ENCODE measurements around the gene SORBS1. TPM values are rescaled to one million over a fixed set of nuclear protein-coding genes. Genes with fewer than 3 reads are reported as not detected.
A peak's percentile ranks its signal among the peaks of the same experiment; 100 is the strongest.

Gene SORBS1
- total and polyA plus RNA-seq, 9 of the 15 experiments (the other 6 are each of a cell fraction or from before 2014, with no cell fraction given) = 2.0 to 13.3 (median 6.5) TPM

DNA sequence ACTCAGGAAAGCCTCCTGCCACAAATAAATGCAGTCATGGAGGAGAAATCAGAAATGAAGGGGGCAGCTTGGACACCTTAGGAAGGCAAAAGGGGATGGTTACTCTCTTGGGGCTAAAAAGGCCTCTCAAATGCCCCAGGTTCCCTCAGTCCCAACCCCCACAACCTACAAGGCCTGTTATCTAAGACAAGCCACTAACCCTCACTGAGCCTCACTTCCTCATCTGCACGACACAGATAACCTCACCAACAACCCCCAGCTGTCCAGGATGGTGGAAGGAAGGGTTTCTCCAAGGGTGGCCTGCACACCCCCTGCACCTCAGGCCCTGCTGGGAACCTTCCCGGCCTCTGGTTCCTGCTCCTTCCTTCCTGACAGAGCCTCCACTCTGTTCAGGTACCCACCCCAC, 29.2 kb downstream of the SORBS1 start (continued):
- TF ChIP-seq ILK (tag; IDR thresholded peaks at IDR 0.05; ENCODE audit: borderline replicate concordance, low read depth) = no peak
- TF ChIP-seq ZNF175 (CRISPR knock-in tag; IDR thresholded peaks at IDR 0.05; ENCODE audit: low read depth) = peak; percentile 85
- TF ChIP-seq NR4A1 (CRISPR knock-in tag; IDR thresholded peaks at IDR 0.05) = no peak
- TF ChIP-seq NR4A1 (tag; IDR thresholded peaks at IDR 0.05) = peak; percentile 36; the same call in 1 of the 2 replicates
- TF ChIP-seq SNIP1 (IDR thresholded peaks at IDR 0.05; ENCODE audit: low read depth) = no peak
- TF ChIP-seq, protein P1, sequence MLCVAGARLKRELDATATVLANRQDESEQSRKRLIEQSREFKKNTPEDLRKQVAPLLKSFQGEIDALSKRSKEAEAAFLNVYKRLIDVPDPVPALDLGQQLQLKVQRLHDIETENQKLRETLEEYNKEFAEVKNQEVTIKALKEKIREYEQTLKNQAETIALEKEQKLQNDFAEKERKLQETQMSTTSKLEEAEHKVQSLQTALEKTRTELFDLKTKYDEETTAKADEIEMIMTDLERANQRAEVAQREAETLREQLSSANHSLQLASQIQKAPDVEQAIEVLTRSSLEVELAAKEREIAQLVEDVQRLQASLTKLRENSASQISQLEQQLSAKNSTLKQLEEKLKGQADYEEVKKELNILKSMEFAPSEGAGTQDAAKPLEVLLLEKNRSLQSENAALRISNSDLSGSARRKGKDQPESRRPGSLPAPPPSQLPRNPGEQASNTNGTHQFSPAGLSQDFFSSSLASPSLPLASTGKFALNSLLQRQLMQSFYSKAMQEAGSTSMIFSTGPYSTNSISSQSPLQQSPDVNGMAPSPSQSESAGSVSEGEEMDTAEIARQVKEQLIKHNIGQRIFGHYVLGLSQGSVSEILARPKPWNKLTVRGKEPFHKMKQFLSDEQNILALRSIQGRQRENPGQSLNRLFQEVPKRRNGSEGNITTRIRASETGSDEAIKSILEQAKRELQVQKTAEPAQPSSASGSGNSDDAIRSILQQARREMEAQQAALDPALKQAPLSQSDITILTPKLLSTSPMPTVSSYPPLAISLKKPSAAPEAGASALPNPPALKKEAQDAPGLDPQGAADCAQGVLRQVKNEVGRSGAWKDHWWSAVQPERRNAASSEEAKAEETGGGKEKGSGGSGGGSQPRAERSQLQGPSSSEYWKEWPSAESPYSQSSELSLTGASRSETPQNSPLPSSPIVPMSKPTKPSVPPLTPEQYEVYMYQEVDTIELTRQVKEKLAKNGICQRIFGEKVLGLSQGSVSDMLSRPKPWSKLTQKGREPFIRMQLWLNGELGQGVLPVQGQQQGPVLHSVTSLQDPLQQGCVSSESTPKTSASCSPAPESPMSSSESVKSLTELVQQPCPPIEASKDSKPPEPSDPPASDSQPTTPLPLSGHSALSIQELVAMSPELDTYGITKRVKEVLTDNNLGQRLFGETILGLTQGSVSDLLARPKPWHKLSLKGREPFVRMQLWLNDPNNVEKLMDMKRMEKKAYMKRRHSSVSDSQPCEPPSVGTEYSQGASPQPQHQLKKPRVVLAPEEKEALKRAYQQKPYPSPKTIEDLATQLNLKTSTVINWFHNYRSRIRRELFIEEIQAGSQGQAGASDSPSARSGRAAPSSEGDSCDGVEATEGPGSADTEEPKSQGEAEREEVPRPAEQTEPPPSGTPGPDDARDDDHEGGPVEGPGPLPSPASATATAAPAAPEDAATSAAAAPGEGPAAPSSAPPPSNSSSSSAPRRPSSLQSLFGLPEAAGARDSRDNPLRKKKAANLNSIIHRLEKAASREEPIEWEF (CRISPR knock-in tag; IDR thresholded peaks at IDR 0.05) = no peak
- TF ChIP-seq, protein P2, sequence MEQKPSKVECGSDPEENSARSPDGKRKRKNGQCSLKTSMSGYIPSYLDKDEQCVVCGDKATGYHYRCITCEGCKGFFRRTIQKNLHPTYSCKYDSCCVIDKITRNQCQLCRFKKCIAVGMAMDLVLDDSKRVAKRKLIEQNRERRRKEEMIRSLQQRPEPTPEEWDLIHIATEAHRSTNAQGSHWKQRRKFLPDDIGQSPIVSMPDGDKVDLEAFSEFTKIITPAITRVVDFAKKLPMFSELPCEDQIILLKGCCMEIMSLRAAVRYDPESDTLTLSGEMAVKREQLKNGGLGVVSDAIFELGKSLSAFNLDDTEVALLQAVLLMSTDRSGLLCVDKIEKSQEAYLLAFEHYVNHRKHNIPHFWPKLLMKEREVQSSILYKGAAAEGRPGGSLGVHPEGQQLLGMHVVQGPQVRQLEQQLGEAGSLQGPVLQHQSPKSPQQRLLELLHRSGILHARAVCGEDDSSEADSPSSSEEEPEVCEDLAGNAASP (IDR thresholded peaks at IDR 0.05) = no peak
- no peak for TF ChIP-seq SREBF2 (CRISPR knock-in tag; IDR thresholded peaks at IDR 0.05)
- TF ChIP-seq FIP1L1 (IDR thresholded peaks at IDR 0.05; ENCODE audit: low read depth, low read length, poor library complexity, severe bottlenecking) = no peak
- TF ChIP-seq CBFA2T2 (conservative IDR thresholded peaks at IDR 0.05) = peak; percentile 99
- TF ChIP-seq HIVEP1 (CRISPR knock-in tag; IDR thresholded peaks at IDR 0.05) = no peak
- TF ChIP-seq, protein P3, sequence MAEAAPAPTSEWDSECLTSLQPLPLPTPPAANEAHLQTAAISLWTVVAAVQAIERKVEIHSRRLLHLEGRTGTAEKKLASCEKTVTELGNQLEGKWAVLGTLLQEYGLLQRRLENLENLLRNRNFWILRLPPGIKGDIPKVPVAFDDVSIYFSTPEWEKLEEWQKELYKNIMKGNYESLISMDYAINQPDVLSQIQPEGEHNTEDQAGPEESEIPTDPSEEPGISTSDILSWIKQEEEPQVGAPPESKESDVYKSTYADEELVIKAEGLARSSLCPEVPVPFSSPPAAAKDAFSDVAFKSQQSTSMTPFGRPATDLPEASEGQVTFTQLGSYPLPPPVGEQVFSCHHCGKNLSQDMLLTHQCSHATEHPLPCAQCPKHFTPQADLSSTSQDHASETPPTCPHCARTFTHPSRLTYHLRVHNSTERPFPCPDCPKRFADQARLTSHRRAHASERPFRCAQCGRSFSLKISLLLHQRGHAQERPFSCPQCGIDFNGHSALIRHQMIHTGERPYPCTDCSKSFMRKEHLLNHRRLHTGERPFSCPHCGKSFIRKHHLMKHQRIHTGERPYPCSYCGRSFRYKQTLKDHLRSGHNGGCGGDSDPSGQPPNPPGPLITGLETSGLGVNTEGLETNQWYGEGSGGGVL (CRISPR knock-in tag; IDR thresholded peaks at IDR 0.05) = no peak
- TF ChIP-seq, protein P4, sequence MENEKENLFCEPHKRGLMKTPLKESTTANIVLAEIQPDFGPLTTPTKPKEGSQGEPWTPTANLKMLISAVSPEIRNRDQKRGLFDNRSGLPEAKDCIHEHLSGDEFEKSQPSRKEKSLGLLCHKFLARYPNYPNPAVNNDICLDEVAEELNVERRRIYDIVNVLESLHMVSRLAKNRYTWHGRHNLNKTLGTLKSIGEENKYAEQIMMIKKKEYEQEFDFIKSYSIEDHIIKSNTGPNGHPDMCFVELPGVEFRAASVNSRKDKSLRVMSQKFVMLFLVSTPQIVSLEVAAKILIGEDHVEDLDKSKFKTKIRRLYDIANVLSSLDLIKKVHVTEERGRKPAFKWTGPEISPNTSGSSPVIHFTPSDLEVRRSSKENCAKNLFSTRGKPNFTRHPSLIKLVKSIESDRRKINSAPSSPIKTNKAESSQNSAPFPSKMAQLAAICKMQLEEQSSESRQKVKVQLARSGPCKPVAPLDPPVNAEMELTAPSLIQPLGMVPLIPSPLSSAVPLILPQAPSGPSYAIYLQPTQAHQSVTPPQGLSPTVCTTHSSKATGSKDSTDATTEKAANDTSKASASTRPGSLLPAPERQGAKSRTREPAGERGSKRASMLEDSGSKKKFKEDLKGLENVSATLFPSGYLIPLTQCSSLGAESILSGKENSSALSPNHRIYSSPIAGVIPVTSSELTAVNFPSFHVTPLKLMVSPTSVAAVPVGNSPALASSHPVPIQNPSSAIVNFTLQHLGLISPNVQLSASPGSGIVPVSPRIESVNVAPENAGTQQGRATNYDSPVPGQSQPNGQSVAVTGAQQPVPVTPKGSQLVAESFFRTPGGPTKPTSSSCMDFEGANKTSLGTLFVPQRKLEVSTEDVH (IDR thresholded peaks at IDR 0.05; ENCODE audit: low read depth, partially characterized antibody) = peak; percentile 19
- TF ChIP-seq RBM25 (IDR thresholded peaks at IDR 0.05; ENCODE audit: low read depth, low read length, severe bottlenecking) = no peak
- peak; percentile 80 to 92; a peak in 3 of 4 replicates for TF ChIP-seq ETV6 (IDR thresholded peaks at IDR 0.05; ENCODE audit: borderline replicate concordance in 1 of 2, low read depth in 2 of 2, low read length in 1 of 2)
- no peak for TF ChIP-seq ETV6 (CRISPR knock-in tag; IDR thresholded peaks at IDR 0.05; ENCODE audit: borderline replicate concordance)
- TF ChIP-seq CHD2 (IDR thresholded peaks at IDR 0.05; ENCODE audit: low read depth, low read length) = peak; percentile 62
- TF ChIP-seq MTA2 (IDR thresholded peaks at IDR 0.05; ENCODE audit: low read depth) = peak; percentile 99
